Measurements from ENCODE around the gene ARID3A.

- TF ChIP-seq CTCF (conservative IDR thresholded peaks at IDR 0.05; ENCODE audit: low read depth, low read length) (no peak), MAFK (IDR thresholded peaks at IDR 0.05; ENCODE audit: low read depth, low read length) (no peak), RCOR1 (IDR thresholded peaks at IDR 0.05; ENCODE audit: insufficient replicate concordance, low read length) (no peak), POLR2A (IDR thresholded peaks at IDR 0.05; ENCODE audit: low read depth, low read length) (no peak), MXI1 (IDR thresholded peaks at IDR 0.05; ENCODE audit: borderline replicate concordance, low read depth, low read length) (no peak), RAD21 (IDR thresholded peaks at IDR 0.05; ENCODE audit: low read length) (no peak), BHLHE40 (IDR thresholded peaks at IDR 0.05; ENCODE audit: low read depth, low read length) (no peak), MAZ (IDR thresholded peaks at IDR 0.05; ENCODE audit: borderline replicate concordance, low read depth, low read length) (no peak), FOS (IDR thresholded peaks at IDR 0.05; ENCODE audit: low read depth, low read length) (no peak), SMC3 (IDR thresholded peaks at IDR 0.05; ENCODE audit: low read depth, low read length) (no peak), RFX5 (IDR thresholded peaks at IDR 0.05; ENCODE audit: low read depth, low read length) (no peak), CEBPB (IDR thresholded peaks at IDR 0.05; ENCODE audit: low read depth, low read length) (no peak)
These were observed 39.2 kb downstream of the ARID3A start for GRCh38 chr19:964761-965694.

Measured in IMR-90 (cell line).